ENCODE results near the gene RASA2.

RASA2 gene

GRCh38 chr3:141648055-141648910 lies 161.5 kb downstream of the RASA2 start:
- no peak for DNase-seq

- no peak for DNase-seq
Measured at GRCh38 chr3:141649871-141650270, 163.0 kb downstream of the RASA2 start.

- no peak for DNase-seq
Measured at GRCh38 chr3:141650783-141651182, 164.0 kb downstream of the RASA2 start.

GRCh38 chr3:141651409-141651808 lies 164.6 kb downstream of the RASA2 start:
- DNase-seq = no peak

GRCh38 chr3:141652349-141652748 lies 165.5 kb downstream of the RASA2 start:
- DNase-seq = no peak

- DNase-seq = no peak
Measured at GRCh38 chr3:141653847-141654246, 167.0 kb downstream of the RASA2 start.

GRCh38 chr3:141655801-141656200 lies 169.0 kb downstream of the RASA2 start:
- no peak for DNase-seq

- DNase-seq = no peak
Measured at GRCh38 chr3:141656771-141657170, 169.9 kb downstream of the RASA2 start.

GRCh38 chr3:141657516-141657915 lies 170.7 kb downstream of the RASA2 start:
- no peak for DNase-seq

- DNase-seq = no peak
Measured at GRCh38 chr3:141659821-141660613, 173.2 kb downstream of the RASA2 start.

- no peak for DNase-seq
Measured at GRCh38 chr3:141660614-141660947, 173.8 kb downstream of the RASA2 start.

GRCh38 chr3:141661229-141662196 lies 174.7 kb downstream of the RASA2 start:
- no peak for DNase-seq

GRCh38 chr3:141663993-141664392 lies 177.2 kb downstream of the RASA2 start:
- no peak for DNase-seq

Data from CD4-positive, alpha-beta T cell treated with Interleukin-1 beta for 1 hour (primary cell).